ENCODE data around the gene ALK.

The ALK gene

DNA sequence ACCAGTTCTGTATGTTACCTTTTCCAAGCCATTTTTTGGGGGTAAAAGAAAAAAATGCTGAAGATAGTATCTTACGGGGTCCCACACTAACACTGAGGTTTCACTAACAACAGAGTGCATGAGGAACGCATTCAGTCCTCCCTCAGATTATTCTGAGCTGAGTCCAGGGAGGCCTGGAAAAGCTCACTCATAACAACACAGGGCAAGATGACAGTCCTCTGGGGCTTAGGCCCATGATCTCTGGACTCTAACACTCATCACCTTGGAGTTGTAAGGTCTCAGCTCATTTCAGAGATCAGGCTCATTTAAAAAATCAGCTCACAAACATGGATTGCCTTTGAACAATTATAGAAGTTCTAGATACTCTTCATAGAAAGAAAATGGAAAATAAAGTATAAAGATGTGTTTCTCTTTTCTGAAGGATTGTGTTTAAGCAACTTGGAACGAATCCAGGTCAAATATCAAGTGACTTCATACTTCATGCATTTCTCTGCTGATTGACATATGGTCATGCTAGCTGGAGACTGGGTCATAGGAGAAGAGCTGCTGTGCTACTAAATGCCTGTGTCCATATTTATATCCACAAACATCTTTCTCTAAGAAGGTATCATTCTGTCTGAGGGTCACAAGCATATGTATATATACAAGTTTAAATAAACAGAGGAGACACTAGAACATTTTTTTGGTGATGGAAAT is 265.8 kb downstream of the ALK start:
- no peak for DNase-seq (ENCODE audit: low read depth)
- TF ChIP-seq CTCF (conservative IDR thresholded peaks at IDR 0.05; ENCODE audit: control insufficient read depth, insufficient read depth, low read depth, low read length), result no peak
- no peak overlapping the region for H3K4me3 ChIP-seq (ENCODE audit: control insufficient read depth, low read depth, low read length)

DNA sequence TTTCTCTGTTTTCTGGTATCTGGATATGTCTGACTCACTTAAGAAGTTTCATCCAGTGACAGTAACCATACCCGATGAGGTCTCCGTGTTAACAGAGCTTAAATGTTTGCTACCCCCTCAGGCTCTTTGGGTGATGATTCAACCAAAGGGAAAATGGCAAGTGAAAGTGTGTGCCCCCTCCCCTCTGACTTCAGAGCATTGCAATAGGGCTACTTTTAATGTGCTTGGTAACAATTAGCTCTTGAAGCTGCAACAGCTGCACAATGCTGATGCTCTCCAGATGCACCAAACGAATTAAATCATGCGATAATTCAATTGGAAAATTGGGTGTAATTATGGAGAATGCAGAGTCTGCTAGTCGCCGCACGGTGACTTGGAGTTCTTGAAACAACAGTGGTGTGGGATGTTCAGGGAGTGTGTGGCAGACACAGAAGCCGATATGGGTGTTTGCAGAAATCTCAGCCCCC is 270.7 kb downstream of the ALK start:
- TF ChIP-seq CTCF (conservative IDR thresholded peaks at IDR 0.05; ENCODE audit: control insufficient read depth, insufficient read depth, low read depth, low read length), result no peak
- DNase-seq (ENCODE audit: low read depth), result no peak
- no peak overlapping the region for H3K4me3 ChIP-seq (ENCODE audit: control insufficient read depth, low read depth, low read length)

DNA sequence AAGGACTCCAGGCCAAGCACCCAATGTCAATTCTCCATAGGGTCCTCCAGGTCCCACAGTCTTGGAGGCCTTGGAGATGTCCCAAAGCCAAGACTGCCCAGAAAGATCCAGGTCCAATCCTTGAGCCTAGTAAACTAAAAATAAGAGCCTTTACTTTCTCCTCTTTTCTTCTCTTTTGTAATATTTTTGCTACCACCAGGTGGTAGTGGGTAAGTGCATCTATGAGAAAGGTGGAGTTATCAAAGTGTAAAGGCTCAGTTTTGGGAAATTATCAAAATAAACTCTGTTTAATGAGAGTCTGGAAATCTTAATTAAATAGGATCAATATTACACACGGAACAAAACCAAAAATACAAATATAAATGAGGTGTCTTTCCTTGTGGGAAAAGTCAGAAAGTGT is 276.4 kb downstream of the ALK start:
- no peak overlapping the region for H3K4me3 ChIP-seq (ENCODE audit: control insufficient read depth, low read depth, low read length)
- DNase-seq (ENCODE audit: low read depth), result no peak
- peak; percentile 8 for TF ChIP-seq CTCF (conservative IDR thresholded peaks at IDR 0.05; ENCODE audit: control insufficient read depth, insufficient read depth, low read depth, low read length)

DNA sequence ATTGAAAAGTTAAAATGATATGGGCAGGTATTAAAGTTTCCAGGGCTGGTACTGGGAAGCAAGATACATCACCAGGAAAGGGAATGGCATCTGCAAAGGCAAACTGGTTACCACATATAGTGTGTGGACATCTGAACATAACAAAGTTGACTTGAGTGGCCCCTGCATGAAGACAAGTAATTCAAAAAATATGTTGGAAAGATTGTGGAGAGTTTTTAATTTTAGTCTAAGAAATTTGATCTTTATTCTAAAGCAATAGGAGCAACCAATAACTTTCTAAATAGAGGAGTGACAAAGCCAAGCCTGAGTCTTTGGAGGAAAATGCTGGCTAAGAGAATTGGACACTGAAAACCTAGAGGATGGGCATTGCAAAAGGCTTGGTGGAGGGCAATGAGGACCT is 278.2 kb downstream of the ALK start:
- H3K4me3 ChIP-seq (ENCODE audit: control insufficient read depth, low read depth, low read length), result no peak overlapping the region
- DNase-seq (ENCODE audit: low read depth), result no peak
- no peak for TF ChIP-seq CTCF (conservative IDR thresholded peaks at IDR 0.05; ENCODE audit: control insufficient read depth, insufficient read depth, low read depth, low read length)

- no peak for DNase-seq (ENCODE audit: low read depth)
- H3K4me3 ChIP-seq (ENCODE audit: control insufficient read depth, low read depth, low read length), result no peak overlapping the region
- TF ChIP-seq CTCF (conservative IDR thresholded peaks at IDR 0.05; ENCODE audit: control insufficient read depth, insufficient read depth, low read depth, low read length), result no peak
Observed at GRCh38 chr2:29640360-29640759, 281.0 kb downstream of the ALK start.

DNA sequence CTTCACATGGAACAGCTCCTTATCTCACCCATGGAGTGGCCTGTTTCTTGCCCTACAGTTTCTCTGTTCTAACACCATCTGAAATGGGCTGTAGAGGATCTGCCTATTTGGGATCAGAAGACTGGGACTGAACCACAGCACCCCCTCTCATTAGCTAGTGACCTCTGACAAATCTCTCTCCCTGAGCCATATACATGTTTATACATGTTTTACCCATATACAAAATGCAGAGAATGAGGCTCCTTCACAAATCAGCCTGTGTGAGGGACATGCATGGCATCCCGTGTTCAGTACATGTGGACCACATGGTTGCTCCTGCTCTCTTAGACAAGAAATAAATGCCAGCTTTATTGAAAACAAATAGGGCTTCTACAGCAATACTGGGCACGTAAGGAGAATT is 282.7 kb downstream of the ALK start:
- no peak overlapping the region for H3K4me3 ChIP-seq (ENCODE audit: control insufficient read depth, low read depth, low read length)
- no peak for DNase-seq (ENCODE audit: low read depth)
- TF ChIP-seq CTCF (conservative IDR thresholded peaks at IDR 0.05; ENCODE audit: control insufficient read depth, insufficient read depth, low read depth, low read length), result no peak

DNA sequence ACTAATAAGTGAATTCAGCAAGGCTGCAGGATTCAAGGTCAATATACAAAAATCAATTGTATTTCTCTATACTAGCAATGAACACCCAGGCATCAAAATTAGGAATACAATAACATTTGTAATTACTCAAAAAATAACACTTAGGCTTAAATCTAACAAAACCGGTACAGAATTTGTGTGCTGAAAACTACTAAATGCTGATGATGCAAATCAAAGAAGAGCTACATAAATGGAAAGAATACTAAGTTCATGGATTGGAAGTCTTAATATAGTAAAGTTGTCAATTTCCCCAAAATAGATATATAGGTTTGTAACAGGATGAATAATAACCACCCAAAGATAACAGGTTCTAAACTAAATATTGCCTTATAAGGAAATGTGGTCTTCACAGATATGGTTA is 286.5 kb downstream of the ALK start:
- H3K4me3 ChIP-seq (ENCODE audit: control insufficient read depth, low read depth, low read length), result no peak overlapping the region
- no peak for DNase-seq (ENCODE audit: low read depth)
- TF ChIP-seq CTCF (conservative IDR thresholded peaks at IDR 0.05; ENCODE audit: control insufficient read depth, insufficient read depth, low read depth, low read length), result no peak
